SK-N-SH (cell line): ENCODE results near the gene ZNHIT2. TPM values are rescaled to one million over a fixed set of nuclear protein-coding genes. Genes with fewer than 3 reads are reported as not detected.

Experiments
- CTCF ChIA-PET: fragments of 300-600, 350-600 bp; formaldehyde crosslinking; extraction: SDS; loops from one replicate; lab custom pipeline; 2021; lab: Yijun Ruan, JAX
- POLR2A ChIA-PET: fragments of 350-600 bp; sonication (Branson Sonifier 250); formaldehyde crosslinking; extraction: SDS; loops from one replicate; lab custom pipeline; 2020; ENCODE audit warnings: antibody characterized with exemption, inconsistent platforms; lab: Yijun Ruan, JAX
- DNase-seq: peaks from one replicate; pipeline ENCODE4 v3.0.0; 2012
- H2AFZ ChIP-seq: fragments of 200-600 bp; sonication (generic); 2 replicates; pipeline ENCODE4 v1.8.1; 2016; ENCODE audit warnings: antibody characterized with exemption, mild to moderate bottlenecking, low read depth
- H3F3A ChIP-seq: fragments of 200-600 bp; sonication (generic); replicated peaks from 2 replicates; pipeline ENCODE3; 2016; ENCODE audit warnings: antibody characterized with exemption, mild to moderate bottlenecking; ENCODE audit not compliant: insufficient read depth
- H3K27ac ChIP-seq, 2 experiments: fragments of 200-500 bp in 1 of 2; fragments of 200-600 bp in 1 of 2; sonication (Bioruptor generic) in 1 of 2; sonication (generic), shearing (Covaris generic) in 1 of 2; 2 replicates each; pipeline versions ENCODE4 v1.5.1 to v1.6.1; 2014 to 2016; ENCODE audit warnings: low read depth in 2 of 2, inconsistent platforms in 1 of 2, low read length in 1 of 2, mild to moderate bottlenecking in 1 of 2, mixed read lengths in 1 of 2
- H3K27me3 ChIP-seq: fragments of 200-600 bp; sonication (generic), shearing (Covaris generic); 2 replicates; pipeline ENCODE4 v1.6.1; 2016; ENCODE audit warnings: mixed run types; ENCODE audit not compliant: insufficient read depth
- H3K36me3 ChIP-seq, 2 experiments: fragments of 200-500 bp in 1 of 2; fragments of 200-600 bp in 1 of 2; sonication (Bioruptor generic) in 1 of 2; sonication (generic) in 1 of 2; replicated peaks in 1 of 2; 2 replicates each; pipeline versions ENCODE3 to v1.5.1; 2014 to 2016; ENCODE audit warnings: low read length in 1 of 2, mild to moderate bottlenecking in 1 of 2; ENCODE audit not compliant: insufficient read depth in 2 of 2, control insufficient read depth in 1 of 2
- H3K4me1 ChIP-seq, 2 experiments: fragments of 200-500 bp in 1 of 2; fragments of 200-600 bp in 1 of 2; sonication (Bioruptor generic) in 1 of 2; sonication (generic), shearing (Covaris generic) in 1 of 2; 2 replicates each; pipeline versions ENCODE4 v1.5.1 to v1.6.1; 2014 to 2016; ENCODE audit warnings: low read depth in 1 of 2, low read length in 1 of 2, mixed run types in 1 of 2; ENCODE audit not compliant: insufficient read depth in 2 of 2, control insufficient read depth in 1 of 2
- H3K4me2 ChIP-seq: fragments of 200-600 bp; sonication (generic), shearing (Covaris generic); 2 replicates; pipeline ENCODE4 v1.6.1; 2017; ENCODE audit warnings: mixed run types
- H3K4me3 ChIP-seq, 2 experiments: fragments of 200-500 bp in 1 of 2; fragments of 200-600 bp in 1 of 2; sonication (Bioruptor generic) in 1 of 2; sonication (generic), shearing (Covaris generic) in 1 of 2; 2 replicates each; pipeline versions ENCODE4 v1.5.1 to v1.8.1; 2014 to 2016; ENCODE audit warnings: low read depth in 2 of 2, inconsistent platforms in 1 of 2, low read length in 1 of 2, mild to moderate bottlenecking in 1 of 2, mixed read lengths in 1 of 2, moderate library complexity in 1 of 2
- H3K79me2 ChIP-seq: fragments of 200-600 bp; sonication (generic); 2 replicates; pipeline ENCODE4 v1.8.1; 2017; ENCODE audit warnings: mild to moderate bottlenecking; ENCODE audit not compliant: insufficient read depth
- H3K9ac ChIP-seq: fragments of 200-600 bp; sonication (generic); 2 replicates; pipeline ENCODE4 v1.6.1; 2017; ENCODE audit warnings: mixed run types
- H3K9me2 ChIP-seq: fragments of 200-600 bp; sonication (generic); 2 replicates; pipeline ENCODE4 v1.6.1; 2017; ENCODE audit warnings: mixed run types
- H3K9me3 ChIP-seq: fragments of 200-600 bp; sonication (generic); 2 replicates; pipeline ENCODE4 v1.6.1; 2017; ENCODE audit warnings: mixed run types, mild to moderate bottlenecking, moderate library complexity
- H4K20me1 ChIP-seq: fragments of 200-600 bp; sonication (generic); 2 replicates; pipeline ENCODE4 v1.6.1; 2017; ENCODE audit warnings: mild to moderate bottlenecking, mixed run types; ENCODE audit not compliant: insufficient read depth
- CTCF ChIP-seq: fragments of 200-600 bp; sonication (generic); IDR thresholded peaks from 2 replicates; pipeline ENCODE4 v1.6.1; 2017; ENCODE audit warnings: antibody characterized with exemption, mild to moderate bottlenecking, moderate library complexity
- FOSL2 ChIP-seq: IDR thresholded peaks from 2 replicates; pipeline ENCODE4 v1.4.0; 2012; ENCODE audit warnings: low read depth, mild to moderate bottlenecking, moderate library complexity, borderline replicate concordance
- FOXM1 ChIP-seq: IDR thresholded peaks from 2 replicates; pipeline ENCODE4 v1.4.0; 2012; ENCODE audit warnings: low read depth, mild to moderate bottlenecking
- GABPA ChIP-seq: IDR thresholded peaks from 2 replicates; pipeline ENCODE4 v1.4.0; 2012; ENCODE audit warnings: low read depth, mild to moderate bottlenecking
- GATA2 ChIP-seq: sonication (generic); formaldehyde crosslinking; IDR thresholded peaks from 2 replicates; pipeline ENCODE4 v1.5.0; 2020; ENCODE audit warnings: mild to moderate bottlenecking, missing genetic modification reagents
- IRF3 ChIP-seq: fragments of 150-350 bp; IDR thresholded peaks from 2 replicates; pipeline ENCODE4 v1.6.1; 2016; ENCODE audit warnings: mild to moderate bottlenecking, low read depth, low read length
- JUND ChIP-seq: IDR thresholded peaks from 2 replicates; pipeline ENCODE4 v1.4.0; 2012
- NFIC ChIP-seq: IDR thresholded peaks from 2 replicates; pipeline ENCODE4 v1.4.0; 2012; ENCODE audit warnings: borderline replicate concordance
- PBX3 ChIP-seq: IDR thresholded peaks from 2 replicates; pipeline ENCODE4; 2012
- POLR2AphosphoS5 ChIP-seq: IDR thresholded peaks from 2 replicates; pipeline ENCODE4 v1.6.1; 2012; ENCODE audit warnings: low read depth, low read length
- RAD21 ChIP-seq: IDR thresholded peaks from 2 replicates; pipeline ENCODE4 v1.6.1; 2012; ENCODE audit warnings: mild to moderate bottlenecking, low read length
- RFX5 ChIP-seq: IDR thresholded peaks from 2 replicates; pipeline ENCODE4 v1.6.1; 2012; ENCODE audit warnings: mild to moderate bottlenecking, improper control_type of control experiment, low read length
- RXRA ChIP-seq: IDR thresholded peaks from 2 replicates; pipeline ENCODE4 v1.4.0; 2012; ENCODE audit warnings: low read depth, mild to moderate bottlenecking, borderline replicate concordance
- SMC3 ChIP-seq: IDR thresholded peaks from 2 replicates; pipeline ENCODE4 v1.6.1; 2012; ENCODE audit warnings: low read depth, low read length, improper control_type of control experiment
- USF1 ChIP-seq: IDR thresholded peaks from 2 replicates; pipeline ENCODE4 v1.4.0; 2012; ENCODE audit warnings: low read depth, borderline replicate concordance
- USF2 ChIP-seq: fragments of 150-350 bp; IDR thresholded peaks from 2 replicates; pipeline ENCODE4 v1.6.1; 2017; ENCODE audit warnings: antibody characterized with exemption, low read length, low read depth, borderline replicate concordance
- YY1 ChIP-seq: IDR thresholded peaks from 2 replicates; pipeline ENCODE4 v1.4.0; 2012; ENCODE audit warnings: low read depth, mild to moderate bottlenecking
- WGBS: methylation state at CpG from one replicate; pipeline ENCODE4 v1.1.6; 2017; ENCODE audit warnings: low lambda C conversion rate; 5-methylcytosine and 5-hydroxymethylcytosine counted together
- polyA plus RNA-seq, 3 experiments: library from polyadenylated mRNA; depleted of rRNA; stranded (reverse); fragments of >200 nt; gene quantifications; 2 replicates each; pipeline ENCODE4 v1.2.3, GENCODE V29; 2012

ZNHIT2 gene
- polyA plus RNA-seq, 1 of the 3 experiments (the other 2 are of a cell fraction), result 5.6 TPM

GRCh38 chr11:65084598-65085375, 32.7 kb downstream of the ZNHIT2 start:
- Histone ChIP-seq H3K4me3 (peak overlapping the region; percentile 87 to 92), H3K9me2 (no peaks in the 10 kb centered on the region), H4K20me1 (no peaks in the 10 kb centered on the region), H3K27ac (peak overlapping the region; percentile 88 to 93; a peak in 3 of 4 replicates), H3K36me3 (peaks cover 14 to 39% of the 10 kb centered on the region in 2 experiments)
- 25% methylated on average over 17 of the region's 23 CpGs for WGBS
- CTCF ChIA-PET, result interaction anchor here (0.9 to 1.6 kb wide), 4 partner anchors 27 to 222 kb away, joined by 3 to 6 read pairs (median 4); partner anchors contain the start of genes ARL2 and TM7SF2
- POLR2A ChIA-PET, result no interaction called here
- TF ChIP-seq POLR2AphosphoS5 (no peak), JUND (no peak), SMC3 (no peak), RFX5 (no peak), USF1 (no peak), CTCF (no peak), RAD21 (no peak), GABPA (no peak), GATA2 (CRISPR knock-in tag) (no peak), NFIC (no peak), PBX3 (no peak), YY1 (no peak), USF2 (no peak), IRF3 (no peak), FOSL2 (no peak), FOXM1 (no peak), RXRA (no peak)
- TF ChIP-seq, all 33 proteins: peak for 0
- H3K9me3 ChIP-seq, result no peaks in the 10 kb centered on the region
- peaks cover 8 to 20% of the 10 kb centered on the region in 2 experiments for H3K4me1 ChIP-seq
- peaks cover 58% of the 10 kb centered on the region for H3K79me2 ChIP-seq
- no peaks in the 10 kb centered on the region for H3F3A ChIP-seq
- peak overlapping the region; percentile 89 for H3K9ac ChIP-seq
- H3K27me3 ChIP-seq, result no peaks in the 10 kb centered on the region
- H3K4me2 ChIP-seq, result peak overlapping the region; percentile 83
- no peak for DNase-seq
- 0 out of 2 replicates have a peak overlapping the region, but pooled peaks have one; percentile 25 for H2AFZ ChIP-seq
